GM12891 (cell line): ENCODE measurements around the gene TMCO4.
A peak's percentile ranks its signal among the peaks of the same experiment; 100 is the strongest.

Experiments
- DNase-seq: peaks from one replicate; pipeline ENCODE4 v3.0.0; 2011; ENCODE audit warnings: low spot score; ENCODE audit not compliant: insufficient read length
- FAIRE-seq: peaks from 2 replicates; lab custom pipeline; 2011; peaks lifted over from hg19 to GRCh38; lab: Jason Lieb, UNC
- PAX5 ChIP-seq: IDR thresholded peaks from 2 replicates; pipeline ENCODE4 v1.6.1; 2011; ENCODE audit warnings: low read length, moderate library complexity, mild to moderate bottlenecking; ENCODE audit not compliant: insufficient read depth, severe bottlenecking
- POLR2A ChIP-seq: IDR thresholded peaks from 2 replicates; pipeline ENCODE4 v1.6.1; 2011; ENCODE audit warnings: low read depth, low read length, control low read depth
- POLR2AphosphoS5 ChIP-seq: IDR thresholded peaks from 2 replicates; pipeline ENCODE4 v1.6.1; 2011; ENCODE audit warnings: low read depth, low read length, control low read depth
- POU2F2 ChIP-seq: IDR thresholded peaks from 2 replicates; pipeline ENCODE4 v1.6.1; 2011; ENCODE audit warnings: low read depth, mild to moderate bottlenecking, control low read depth, low read length, moderate library complexity
- SPI1 ChIP-seq: IDR thresholded peaks from 2 replicates; pipeline ENCODE4 v1.6.1; 2011; ENCODE audit warnings: low read depth, low read length, control low read depth
- TAF1 ChIP-seq: IDR thresholded peaks from 2 replicates; pipeline ENCODE4 v1.6.1; 2011; ENCODE audit warnings: low read depth, low read length, control low read depth

Gene TMCO4

GRCh38 chr1:19698181-19698580 is 101.5 kb downstream of the TMCO4 start:
- peak; percentile 76 for FAIRE-seq

GRCh38 chr1:19696820-19697219 is 102.9 kb downstream of the TMCO4 start:
- TF ChIP-seq TAF1 (no peak), POLR2A (no peak), POLR2AphosphoS5 (no peak), POU2F2 (no peak), PAX5 (no peak), SPI1 (no peak)
- no peak for FAIRE-seq
- no peak for DNase-seq

More at GRCh38 chr1:19698181-19698580, 101.5 kb downstream of the TMCO4 start:
- TF ChIP-seq POU2F2 (no peak), SPI1 (peak; percentile 94)
- no peak for DNase-seq

GRCh38 chr1:19695772-19696171 is 103.9 kb downstream of the TMCO4 start:
- TF ChIP-seq POU2F2 (no peak), POLR2A (no peak), TAF1 (no peak), POLR2AphosphoS5 (no peak), SPI1 (no peak), PAX5 (no peak)
- no peak for FAIRE-seq

GRCh38 chr1:19694298-19694697 is 105.4 kb downstream of the TMCO4 start:
- DNase-seq: no peak
- no peak for FAIRE-seq
- TF ChIP-seq TAF1 (no peak), POLR2AphosphoS5 (no peak), POU2F2 (no peak), PAX5 (no peak), SPI1 (no peak), POLR2A (no peak)

More at GRCh38 chr1:19695772-19696171, 103.9 kb downstream of the TMCO4 start:
- no peak for DNase-seq

- FAIRE-seq (no peak), DNase-seq (no peak)
- no peak for TF ChIP-seq TAF1
These were observed 109.4 kb downstream of the TMCO4 start for GRCh38 chr1:19690342-19690741.

GRCh38 chr1:19689856-19690255 is 109.9 kb downstream of the TMCO4 start:
- FAIRE-seq (no peak), DNase-seq (no peak)
- TF ChIP-seq PAX5: no peak
- no peak for TF ChIP-seq POLR2A
- TF ChIP-seq SPI1: peak; percentile 85
- no peak for TF ChIP-seq TAF1
- TF ChIP-seq POU2F2: no peak
- no peak for TF ChIP-seq POLR2AphosphoS5

- TF ChIP-seq SPI1: no peak
- TF ChIP-seq POLR2AphosphoS5: no peak
- no peak for TF ChIP-seq PAX5
- no peak for TF ChIP-seq POU2F2
- no peak for TF ChIP-seq POLR2A
- no peak for FAIRE-seq
These were observed 110.5 kb downstream of the TMCO4 start for GRCh38 chr1:19689085-19689757.

GRCh38 chr1:19688041-19688842 is 111.5 kb downstream of the TMCO4 start:
- FAIRE-seq (no peak), DNase-seq (no peak)
- no peak for TF ChIP-seq POU2F2
- no peak for TF ChIP-seq POLR2A
- TF ChIP-seq POLR2AphosphoS5: no peak
- TF ChIP-seq TAF1: no peak
- no peak for TF ChIP-seq SPI1
- no peak for TF ChIP-seq PAX5

More at GRCh38 chr1:19689085-19689757, 110.5 kb downstream of the TMCO4 start:
- no peak for DNase-seq

GRCh38 chr1:19687414-19687813 is 112.3 kb downstream of the TMCO4 start:
- TF ChIP-seq POLR2AphosphoS5: no peak
- TF ChIP-seq PAX5: no peak
- TF ChIP-seq SPI1: no peak
- no peak for TF ChIP-seq POLR2A
- no peak for TF ChIP-seq TAF1
- TF ChIP-seq POU2F2: no peak
- DNase-seq (no peak), FAIRE-seq (no peak)

- FAIRE-seq: no peak
- TF ChIP-seq PAX5: no peak
- no peak for TF ChIP-seq POLR2AphosphoS5
- TF ChIP-seq POLR2A: no peak
- TF ChIP-seq SPI1: no peak
- TF ChIP-seq TAF1: no peak
- TF ChIP-seq POU2F2: no peak
- no peak for DNase-seq
These were observed 113.7 kb downstream of the TMCO4 start for GRCh38 chr1:19685994-19686393.
